ENCODE measurements around the gene TYK2. TPM values are rescaled to one million over a fixed set of nuclear protein-coding genes. Genes with fewer than 3 reads are reported as not detected.

TYK2 gene
- total RNA-seq, 4 donors from 2014 or later, result 111 to 463 (median 201) TPM

- TF ChIP-seq POLR2A (IDR thresholded peaks at IDR 0.05), result no peak
- no peak for TF ChIP-seq EP300 (IDR thresholded peaks at IDR 0.05; ENCODE audit: low read depth)
- TF ChIP-seq POLR2AphosphoS5 (IDR thresholded peaks at IDR 0.05), result no peak
- TF ChIP-seq CTCF (IDR thresholded peaks at IDR 0.05), result no peak
- peaks cover 12 to 26% (median 19%) of the 10 kb centered on the region in 4 donors for H3K4me1 ChIP-seq
- 85 to 93% methylated on average over 4 to 9 of the region's 9 CpGs for WGBS, 2 donors (ENCODE audit: low coverage in 1 of 2)
- peaks cover 0 to 14% (median 4%) of the 10 kb centered on the region in 4 donors for H3K36me3 ChIP-seq
- DNase-seq, result no peak
- in situ Hi-C loops (cut with MboI; ENCODE audit: low pct_ligation_motif_present in 1 of 4, low pct_unique_long_range_greater_than_20kb in 1 of 4, low sequenced_read_pairs in 3 of 4), result loop anchor here in 3 of 4 donors (25.0 kb wide), 1 partner anchor 462 kb away; the partner anchor contains the start of gene OLFM2 (in 3 of the 3)
- no peak overlapping the region for H3K27ac ChIP-seq
- H3K9me3 ChIP-seq, result no peaks in the 10 kb centered on the region
- no peak overlapping the region for H3K4me3 ChIP-seq
- no peaks in the 10 kb centered on the region for H3K27me3 ChIP-seq
- intact Hi-C loops (cut with DNase I; ENCODE audit: low total_unique reads), result no loop called here
These were observed 18.4 kb upstream of the TYK2 start for GRCh38 chr19:10398819-10399218.

- H3K9me3 ChIP-seq, result no peaks in the 10 kb centered on the region
- TF ChIP-seq EP300 (IDR thresholded peaks at IDR 0.05; ENCODE audit: low read depth) (no peak), CTCF (IDR thresholded peaks at IDR 0.05) (no peak), POLR2AphosphoS5 (IDR thresholded peaks at IDR 0.05) (no peak), POLR2A (IDR thresholded peaks at IDR 0.05) (no peak)
- peaks cover 0 to 6% (median 2%) of the 10 kb centered on the region in 4 donors for H3K4me1 ChIP-seq
- H3K27me3 ChIP-seq, result no peaks in the 10 kb centered on the region
- intact Hi-C loops (cut with DNase I; ENCODE audit: low total_unique reads), result no loop called here
- in situ Hi-C loops (cut with MboI; ENCODE audit: low pct_ligation_motif_present in 1 of 4, low pct_unique_long_range_greater_than_20kb in 1 of 4, low sequenced_read_pairs in 3 of 4), result loop anchor here in 3 of 4 donors (25.0 kb wide), 1 partner anchor 459 kb away; the partner anchor contains the start of gene OLFM2 (in 3 of the 3)
- H3K36me3 ChIP-seq, result peaks cover 0 to 38% (median 17%) of the 10 kb centered on the region in 4 donors
- no peak overlapping the region for H3K27ac ChIP-seq
- DNase-seq, result no peak
- WGBS, 2 donors (ENCODE audit: low coverage in 1 of 2), result 87% methylated on average over 3 to 24 of the region's 24 CpGs
- no peak overlapping the region for H3K4me3 ChIP-seq
These were observed 15.5 kb upstream of the TYK2 start for GRCh38 chr19:10395917-10396316.

GRCh38 chr19:10395436-10395835, 15.1 kb upstream of the TYK2 start:
- WGBS, 2 donors (ENCODE audit: low coverage in 1 of 2), result 94 to 96% methylated on average over 5 to 26 of the region's 26 CpGs
- no peaks in the 10 kb centered on the region for H3K27me3 ChIP-seq
- H3K4me3 ChIP-seq, result no peak overlapping the region
- no peak overlapping the region for H3K27ac ChIP-seq
- peaks cover 0 to 1% (median 0%) of the 10 kb centered on the region in 4 donors for H3K4me1 ChIP-seq
- no peak for TF ChIP-seq POLR2AphosphoS5 (IDR thresholded peaks at IDR 0.05)
- TF ChIP-seq POLR2A (IDR thresholded peaks at IDR 0.05), result no peak
- TF ChIP-seq CTCF (IDR thresholded peaks at IDR 0.05), result no peak
- no peak for TF ChIP-seq EP300 (IDR thresholded peaks at IDR 0.05; ENCODE audit: low read depth)
- in situ Hi-C loops (cut with MboI; ENCODE audit: low pct_ligation_motif_present in 1 of 4, low pct_unique_long_range_greater_than_20kb in 1 of 4, low sequenced_read_pairs in 3 of 4), result loop anchor here in 3 of 4 donors (25.0 kb wide), 1 partner anchor 458 kb away; the partner anchor contains the start of gene OLFM2 (in 3 of the 3)
- intact Hi-C loops (cut with DNase I; ENCODE audit: low total_unique reads), result no loop called here
- peaks cover 0 to 40% (median 18%) of the 10 kb centered on the region in 4 donors for H3K36me3 ChIP-seq
- no peak for DNase-seq
- no peaks in the 10 kb centered on the region for H3K9me3 ChIP-seq

- no peaks in the 10 kb centered on the region for H3K4me1 ChIP-seq
- no peak for DNase-seq
- intact Hi-C loops (cut with DNase I; ENCODE audit: low total_unique reads) (no loop called here), in situ Hi-C loops (cut with MboI; ENCODE audit: low pct_ligation_motif_present in 1 of 4, low pct_unique_long_range_greater_than_20kb in 1 of 4, low sequenced_read_pairs in 3 of 4) (loop anchor here in 3 of 4 donors (25.0 kb wide), 1 partner anchor 458 kb away; the partner anchor contains the start of gene OLFM2 (in 3 of the 3))
- H3K9me3 ChIP-seq, result no peaks in the 10 kb centered on the region
- 89% methylated on average over 12 of the region's 12 CpGs; no CpG with 5 or more reads in 1 of the 2 donors for WGBS, 2 donors (ENCODE audit: low coverage in 1 of 2)
- H3K4me3 ChIP-seq, result no peak overlapping the region
- H3K27me3 ChIP-seq, result no peaks in the 10 kb centered on the region
- no peak for TF ChIP-seq POLR2AphosphoS5 (IDR thresholded peaks at IDR 0.05)
- no peak for TF ChIP-seq POLR2A (IDR thresholded peaks at IDR 0.05)
- no peak for TF ChIP-seq CTCF (IDR thresholded peaks at IDR 0.05)
- no peak for TF ChIP-seq EP300 (IDR thresholded peaks at IDR 0.05; ENCODE audit: low read depth)
- H3K27ac ChIP-seq, result no peak overlapping the region
- peaks cover 0 to 40% (median 18%) of the 10 kb centered on the region in 4 donors for H3K36me3 ChIP-seq
These were observed 14.6 kb upstream of the TYK2 start for GRCh38 chr19:10395003-10395402.

Data from transverse colon (tissue), 4 donors.